Vagina (tissue), 2 donors: ENCODE results near the gene GSG1L.

ENCODE experiments used
- CTCF ChIP-seq, 3 experiments: fragments of 450-650 bp in 2 of 3; fragments of 200-600 bp in 1 of 3; sonication (generic) in 1 of 3; IDR thresholded peaks; one replicate each; pipeline ENCODE4 v1.5.1; 2017 to 2019; ENCODE audit warnings: antibody characterized with exemption in 3 of 3, mild to moderate bottlenecking in 2 of 3, moderate library complexity in 2 of 3
- POLR2A ChIP-seq, 2 donors: fragments of 450-650 bp; IDR thresholded peaks; one replicate each; pipeline ENCODE4 v1.6.1; 2017; ENCODE audit warnings: antibody characterized with exemption in 2 of 2, mild to moderate bottlenecking in 2 of 2, moderate library complexity in 2 of 2

DNA sequence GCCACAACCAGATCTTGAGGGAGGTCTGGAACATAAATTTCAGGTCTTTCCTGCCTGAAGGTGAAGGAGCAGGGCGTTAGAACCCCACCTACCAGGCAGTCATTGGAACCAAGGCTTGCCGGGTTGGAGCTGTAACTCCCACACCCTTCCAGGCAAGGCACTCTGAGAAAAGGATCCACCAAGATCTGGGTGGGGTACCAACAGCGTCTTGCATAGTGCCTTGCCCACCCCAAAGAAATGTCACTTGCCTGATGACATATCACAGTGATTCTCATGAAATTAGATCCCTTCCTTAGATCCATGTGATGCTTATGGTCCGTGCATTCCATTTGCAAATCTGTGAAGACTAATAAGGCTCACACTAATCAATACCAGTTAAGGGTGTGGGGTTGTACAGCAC is 312.3 kb downstream of the GSG1L start:
- TF ChIP-seq CTCF (IDR thresholded peaks at IDR 0.05) (no peak), POLR2A (IDR thresholded peaks at IDR 0.05) (no peak)
